ENCODE measurements around the gene SLC49A4.

The SLC49A4 gene

DNA sequence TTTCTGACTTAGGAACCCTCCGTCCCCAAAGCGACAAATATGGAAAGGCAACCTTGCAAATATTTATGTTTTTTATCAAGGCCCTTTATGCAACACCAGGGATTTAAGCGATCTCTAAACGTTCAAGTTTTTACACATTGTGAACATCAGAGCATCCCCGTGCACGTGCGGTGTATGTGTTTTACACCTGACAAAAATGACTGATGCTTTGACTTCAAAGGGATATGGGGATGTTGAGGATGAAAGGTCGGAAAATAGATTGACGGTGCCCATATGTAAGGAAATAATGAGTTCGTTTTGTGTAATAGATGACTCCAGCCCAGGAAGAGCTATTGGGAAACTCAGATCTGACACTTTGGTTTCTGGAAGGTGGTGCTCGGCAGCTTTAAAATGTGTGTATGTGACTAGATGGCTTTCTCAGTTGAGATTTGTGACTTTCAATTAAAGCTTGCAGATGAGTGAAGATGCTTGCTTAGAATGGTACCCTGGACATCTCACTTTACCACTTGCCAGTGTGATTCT lies 866 bp downstream of the SLC49A4 start:
- DNase-seq (ENCODE audit: low read depth), result peak; percentile 23
- TF ChIP-seq, protein P1, sequence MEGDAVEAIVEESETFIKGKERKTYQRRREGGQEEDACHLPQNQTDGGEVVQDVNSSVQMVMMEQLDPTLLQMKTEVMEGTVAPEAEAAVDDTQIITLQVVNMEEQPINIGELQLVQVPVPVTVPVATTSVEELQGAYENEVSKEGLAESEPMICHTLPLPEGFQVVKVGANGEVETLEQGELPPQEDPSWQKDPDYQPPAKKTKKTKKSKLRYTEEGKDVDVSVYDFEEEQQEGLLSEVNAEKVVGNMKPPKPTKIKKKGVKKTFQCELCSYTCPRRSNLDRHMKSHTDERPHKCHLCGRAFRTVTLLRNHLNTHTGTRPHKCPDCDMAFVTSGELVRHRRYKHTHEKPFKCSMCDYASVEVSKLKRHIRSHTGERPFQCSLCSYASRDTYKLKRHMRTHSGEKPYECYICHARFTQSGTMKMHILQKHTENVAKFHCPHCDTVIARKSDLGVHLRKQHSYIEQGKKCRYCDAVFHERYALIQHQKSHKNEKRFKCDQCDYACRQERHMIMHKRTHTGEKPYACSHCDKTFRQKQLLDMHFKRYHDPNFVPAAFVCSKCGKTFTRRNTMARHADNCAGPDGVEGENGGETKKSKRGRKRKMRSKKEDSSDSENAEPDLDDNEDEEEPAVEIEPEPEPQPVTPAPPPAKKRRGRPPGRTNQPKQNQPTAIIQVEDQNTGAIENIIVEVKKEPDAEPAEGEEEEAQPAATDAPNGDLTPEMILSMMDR (conservative IDR thresholded peaks at IDR 0.05; ENCODE audit: control insufficient read depth, insufficient read depth, low read depth, low read length), result no peak
- peak overlapping the region; percentile 70 for H3K4me3 ChIP-seq (ENCODE audit: control insufficient read depth, low read depth, low read length)

DNA sequence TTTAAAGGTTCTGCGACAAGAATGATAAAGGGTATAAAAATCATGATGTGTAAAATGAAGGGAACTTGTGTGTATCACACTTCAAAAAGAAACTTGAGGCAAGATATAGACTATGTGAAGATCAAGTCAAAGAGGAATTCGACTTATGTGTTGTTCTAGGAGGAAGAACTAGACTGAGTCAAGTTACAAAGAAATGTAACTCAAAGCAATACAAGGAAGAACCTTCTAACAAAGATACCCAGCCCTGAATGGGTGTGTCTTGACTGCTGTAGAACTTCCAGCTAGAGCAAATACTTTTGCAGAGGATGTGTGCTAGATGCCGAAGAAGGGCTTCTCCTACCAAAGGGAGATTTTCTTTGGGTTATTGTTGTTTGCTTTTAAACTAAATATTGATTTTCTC lies 2.4 kb downstream of the SLC49A4 start:
- no peak for DNase-seq (ENCODE audit: low read depth)
- H3K4me3 ChIP-seq (ENCODE audit: control insufficient read depth, low read depth, low read length), result no peak overlapping the region
- TF ChIP-seq, protein P1 (conservative IDR thresholded peaks at IDR 0.05; ENCODE audit: control insufficient read depth, insufficient read depth, low read depth, low read length), result no peak

DNA sequence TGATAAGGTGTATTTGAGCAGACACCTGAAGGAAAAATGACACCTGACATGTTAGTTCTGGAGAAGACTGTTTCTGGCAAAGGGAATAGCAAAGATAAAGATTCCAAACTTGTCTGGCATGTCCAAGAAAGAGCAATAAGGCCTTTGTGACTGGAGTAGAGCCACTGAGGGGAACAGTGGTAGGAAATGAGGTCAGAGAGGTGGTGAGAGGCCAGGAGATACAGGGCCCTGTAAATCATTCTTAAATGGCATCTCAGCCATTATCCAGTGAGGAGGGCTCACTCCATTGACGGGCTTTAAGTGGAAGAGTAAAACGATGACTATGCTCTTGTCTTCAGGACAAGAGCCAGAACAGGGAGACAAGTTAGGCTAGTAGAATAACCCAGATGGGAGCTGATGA lies 4.5 kb downstream of the SLC49A4 start:
- TF ChIP-seq, protein P1 (conservative IDR thresholded peaks at IDR 0.05; ENCODE audit: control insufficient read depth, insufficient read depth, low read depth, low read length), result no peak
- DNase-seq (ENCODE audit: low read depth), result no peak
- no peak overlapping the region for H3K4me3 ChIP-seq (ENCODE audit: control insufficient read depth, low read depth, low read length)

DNA sequence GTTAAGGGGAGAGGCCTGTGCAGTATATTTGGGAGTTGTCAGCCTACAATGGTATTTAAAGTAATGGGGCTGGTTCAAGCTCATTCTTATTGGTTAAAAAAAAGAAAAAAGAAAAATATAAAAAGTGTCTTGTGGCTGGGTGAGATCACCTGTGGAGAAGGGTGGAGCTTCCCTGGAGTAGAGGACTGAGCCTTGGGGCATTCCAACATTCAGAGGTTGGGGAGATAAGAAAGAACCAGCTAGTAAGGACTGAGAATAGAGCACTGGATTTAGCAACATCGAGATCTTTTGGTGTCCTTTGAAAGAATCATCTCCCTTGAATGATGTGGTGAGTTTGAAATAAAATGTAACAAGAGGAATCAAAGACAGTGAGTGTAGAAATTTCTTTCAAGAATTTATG lies 5.2 kb downstream of the SLC49A4 start:
- DNase-seq (ENCODE audit: low read depth), result no peak
- TF ChIP-seq, protein P1 (conservative IDR thresholded peaks at IDR 0.05; ENCODE audit: control insufficient read depth, insufficient read depth, low read depth, low read length), result no peak
- no peak overlapping the region for H3K4me3 ChIP-seq (ENCODE audit: control insufficient read depth, low read depth, low read length)

DNA sequence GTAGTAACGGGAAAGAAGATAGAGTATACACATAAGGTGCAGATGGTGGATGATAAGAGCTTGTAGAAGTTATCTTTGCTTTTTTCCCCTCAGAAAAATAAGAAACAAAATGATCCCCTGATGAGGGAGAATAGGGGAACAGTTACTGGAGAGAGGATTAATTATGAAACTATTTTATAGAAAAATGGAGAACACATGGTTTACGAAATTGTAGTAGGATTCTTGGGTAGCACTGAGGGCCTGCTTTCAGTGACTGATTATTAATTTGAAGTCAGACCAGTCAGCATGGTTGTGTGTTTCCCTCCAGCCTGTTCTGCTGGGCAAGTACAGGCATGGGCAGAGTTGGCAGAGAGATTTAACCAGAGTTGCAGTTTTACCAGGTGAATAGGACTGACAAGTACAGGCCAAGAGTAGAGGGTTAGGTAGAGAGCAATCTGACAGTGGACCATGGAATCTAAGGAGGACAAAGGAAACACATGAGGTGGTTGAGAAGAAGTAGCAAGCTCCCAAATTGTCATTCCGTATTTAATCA lies 5.9 kb downstream of the SLC49A4 start:
- no peak for DNase-seq (ENCODE audit: low read depth)
- TF ChIP-seq, protein P1 (conservative IDR thresholded peaks at IDR 0.05; ENCODE audit: control insufficient read depth, insufficient read depth, low read depth, low read length), result no peak
- H3K4me3 ChIP-seq (ENCODE audit: control insufficient read depth, low read depth, low read length), result no peak overlapping the region

DNA sequence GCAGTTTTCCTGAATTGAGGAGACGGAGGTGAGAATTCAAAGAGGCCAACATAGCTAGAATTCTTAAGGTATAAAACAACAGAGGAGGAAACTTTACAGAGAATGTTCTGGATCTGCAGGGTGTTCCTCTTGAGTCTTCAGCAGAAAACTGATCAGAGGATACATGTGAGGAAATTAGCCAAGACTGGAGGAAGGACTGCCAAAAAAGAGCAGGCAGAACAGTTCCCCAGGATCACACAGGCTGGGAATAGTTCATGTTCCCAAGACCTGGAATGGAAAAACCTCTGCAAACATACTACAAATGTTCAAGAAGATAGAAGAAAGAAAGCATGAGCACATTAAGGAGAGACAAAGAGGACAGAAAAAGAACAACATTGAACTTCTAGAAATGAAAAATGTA lies 7.5 kb downstream of the SLC49A4 start:
- TF ChIP-seq, protein P1 (conservative IDR thresholded peaks at IDR 0.05; ENCODE audit: control insufficient read depth, insufficient read depth, low read depth, low read length), result no peak

DNA sequence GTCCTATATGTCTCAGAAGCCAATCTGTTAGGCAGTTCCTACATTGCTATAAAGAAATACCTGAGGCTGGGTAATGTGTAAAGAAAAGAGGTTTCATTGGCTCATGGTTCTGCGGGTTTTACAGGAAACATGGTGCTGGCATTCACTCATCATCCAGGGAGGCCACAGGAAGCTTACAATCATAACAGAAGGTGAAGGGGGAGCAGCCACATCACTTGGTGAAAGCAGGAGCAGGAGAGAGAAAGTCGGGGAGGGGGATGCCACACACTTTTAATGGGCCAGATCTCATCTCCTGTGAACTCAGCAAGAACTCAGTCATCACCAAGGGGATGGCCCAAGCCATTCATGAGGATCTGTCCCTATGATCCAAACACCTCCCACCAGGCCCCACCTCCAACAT lies 9.1 kb downstream of the SLC49A4 start:
- no peak for DNase-seq (ENCODE audit: low read depth)
- TF ChIP-seq, protein P1 (conservative IDR thresholded peaks at IDR 0.05; ENCODE audit: control insufficient read depth, insufficient read depth, low read depth, low read length), result no peak
- H3K4me3 ChIP-seq (ENCODE audit: control insufficient read depth, low read depth, low read length), result no peak overlapping the region

More for the DNA sequence above, 7.5 kb downstream of the SLC49A4 start:
- DNase-seq (ENCODE audit: low read depth), result no peak
- no peak overlapping the region for H3K4me3 ChIP-seq (ENCODE audit: control insufficient read depth, low read depth, low read length)

Measured in fibroblast of mammary gland (primary cell).